8988T (cell line): Measurements from ENCODE around the gene ACTR3C.
"Not testable (repeated sequence)": the region's sequence is repeated elsewhere in the genome, so short reads cannot be mapped to it uniquely, and the experiment has no call there.

Experiments
- DNase-seq: peaks from one replicate; pipeline ENCODE4 v3.0.0; 2011

Gene ACTR3C

DNA sequence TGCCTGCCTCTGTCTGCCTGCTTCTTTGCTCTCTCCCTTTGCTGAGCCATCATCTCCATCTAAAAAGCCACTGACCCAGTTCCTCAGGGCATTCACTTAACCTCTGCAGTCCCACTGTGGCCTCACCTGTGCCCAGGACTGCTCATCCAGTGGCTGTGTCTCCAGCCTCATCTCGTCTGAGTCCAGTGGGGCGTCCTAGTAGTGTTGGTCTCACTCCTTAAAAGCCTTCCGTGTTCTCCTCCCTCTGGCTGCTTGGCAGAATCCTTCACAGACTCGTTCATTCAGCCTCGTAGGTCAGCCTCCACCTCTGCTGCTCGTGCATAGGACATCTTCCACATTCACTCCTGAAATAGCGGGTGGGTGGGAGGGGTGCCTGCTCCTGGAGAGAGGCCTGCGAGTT lies 10.8 kb upstream of the ACTR3C start:
- DNase-seq = no peak

DNA sequence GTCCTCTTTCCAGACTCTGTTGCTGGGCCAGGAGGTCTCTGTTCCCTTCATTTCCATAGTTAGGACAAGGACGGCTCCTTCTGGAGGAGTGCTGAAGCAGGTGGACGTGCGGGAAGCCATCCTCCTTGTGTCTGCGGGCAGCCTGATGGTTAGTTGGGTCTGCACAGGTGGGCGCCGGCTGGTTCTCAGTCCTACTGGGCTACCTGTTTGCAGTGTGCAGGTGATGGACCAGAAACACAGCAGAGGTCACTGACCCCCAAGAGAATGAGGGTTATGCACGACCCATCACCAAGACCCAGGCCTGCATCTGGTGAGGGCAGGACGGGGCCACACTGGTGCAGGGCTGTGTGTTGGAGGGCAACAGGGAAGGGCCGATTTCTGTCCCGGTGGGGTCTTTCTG lies 10.3 kb upstream of the ACTR3C start:
- no peak for DNase-seq

DNA sequence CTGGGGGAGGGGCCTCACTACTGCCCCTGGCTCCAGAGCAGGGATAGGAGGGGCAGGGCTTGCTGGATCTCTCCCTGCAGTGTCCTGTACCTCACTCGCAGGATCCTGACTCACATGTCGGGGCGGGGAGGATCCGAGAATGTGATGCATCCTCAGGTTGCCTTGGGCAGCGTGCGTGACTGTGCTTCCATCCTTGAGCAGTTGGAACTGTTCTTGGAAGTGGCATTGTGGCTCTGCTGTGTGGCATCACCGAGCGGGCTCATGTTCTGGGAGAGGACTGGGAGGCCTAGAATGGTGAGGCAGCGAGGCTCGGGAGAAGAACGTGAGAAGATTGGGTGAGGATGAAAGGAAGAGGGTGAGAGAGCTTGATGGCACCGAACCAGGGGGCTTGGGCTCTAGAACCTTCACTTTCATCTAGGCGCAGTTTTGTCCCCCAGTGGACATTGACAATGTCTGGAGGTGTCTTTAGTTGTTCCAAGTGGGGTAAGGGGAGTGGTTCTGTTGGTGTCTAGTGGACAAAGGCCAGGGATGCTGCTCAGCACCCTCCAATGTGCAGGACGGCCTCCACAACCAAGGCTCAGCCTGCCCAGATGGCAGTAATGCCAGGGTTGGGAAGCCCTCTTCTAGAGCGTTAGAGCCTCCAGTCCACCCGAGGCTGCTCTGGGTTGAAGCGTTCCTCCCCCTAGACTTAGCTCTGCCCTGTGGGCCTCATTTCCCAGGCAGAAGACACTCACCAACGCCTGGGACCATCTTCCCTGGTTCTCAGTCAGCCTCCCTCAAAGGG lies 9.7 kb upstream of the ACTR3C start:
- DNase-seq = no peak

DNA sequence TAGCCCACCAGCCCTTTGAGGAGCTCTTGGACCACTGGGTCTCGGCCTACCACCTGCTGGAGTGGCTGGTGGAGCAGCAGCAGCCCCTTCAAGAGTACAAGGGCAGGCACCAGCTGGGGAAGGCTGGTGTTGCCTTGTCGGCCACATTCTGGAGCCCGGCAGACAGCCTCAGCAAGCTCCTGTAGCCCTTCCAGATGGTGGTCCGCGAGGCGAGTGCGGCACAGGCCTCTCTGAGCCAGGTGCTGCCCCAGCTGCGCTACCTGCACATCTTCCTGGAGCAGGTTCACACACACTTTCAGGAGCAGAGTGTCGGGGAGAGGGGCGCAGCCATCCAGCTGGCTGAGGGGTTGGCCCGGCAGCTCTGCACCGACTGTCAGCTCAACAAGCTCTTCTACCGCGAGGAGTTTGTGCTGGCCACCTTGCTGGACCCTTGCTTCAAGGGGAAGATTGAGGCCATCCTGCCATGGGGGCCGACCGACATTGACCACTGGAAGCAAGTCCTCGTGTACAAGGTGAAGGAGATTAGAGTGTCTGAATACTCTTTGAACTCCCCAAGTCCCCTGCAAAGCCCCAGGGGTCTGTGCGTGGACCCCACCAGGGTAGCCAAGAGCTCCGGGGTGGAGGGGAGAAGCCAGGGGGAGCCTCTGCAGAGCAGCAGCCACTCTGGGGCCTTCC lies 7.0 kb upstream of the ACTR3C start:
- no peak for DNase-seq

DNA sequence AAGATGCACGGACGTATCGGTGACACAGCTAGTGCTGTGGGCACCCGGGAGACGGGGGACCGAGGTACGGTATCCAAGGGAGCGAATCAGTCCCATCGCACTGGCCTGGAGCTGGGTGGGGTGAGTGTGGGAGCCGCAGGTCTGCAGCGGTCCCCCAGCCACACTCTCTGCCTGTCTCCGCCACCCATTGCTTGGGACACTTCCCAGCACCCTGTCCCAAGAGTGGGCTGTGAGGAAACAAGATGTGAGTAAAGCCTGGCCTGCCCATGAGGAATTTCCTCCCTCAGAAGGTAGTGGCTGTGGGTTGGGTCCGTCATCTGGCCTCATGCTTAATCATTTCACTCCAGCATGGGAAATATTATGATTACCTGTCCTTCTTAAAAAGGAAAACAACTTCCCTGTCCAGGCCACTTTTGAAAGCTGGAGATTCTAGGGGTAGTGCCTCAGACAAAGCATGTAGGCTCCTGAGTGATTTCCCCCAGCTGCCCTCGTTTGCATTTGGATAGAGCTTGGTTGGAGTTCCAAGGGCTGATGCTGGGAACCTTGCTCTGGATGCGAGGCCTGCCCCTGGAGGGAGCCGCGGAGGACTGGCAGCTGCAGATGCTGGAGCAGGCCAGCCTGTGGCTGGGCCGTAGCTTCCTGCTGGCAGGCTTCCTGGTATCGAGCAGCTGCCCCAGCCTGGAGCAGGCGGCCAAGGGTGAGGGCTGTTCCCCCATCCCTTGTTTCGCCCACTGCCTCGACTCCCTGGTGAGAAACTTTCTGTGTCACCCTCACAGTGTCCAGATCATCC lies 6.2 kb upstream of the ACTR3C start:
- no peak for DNase-seq

DNA sequence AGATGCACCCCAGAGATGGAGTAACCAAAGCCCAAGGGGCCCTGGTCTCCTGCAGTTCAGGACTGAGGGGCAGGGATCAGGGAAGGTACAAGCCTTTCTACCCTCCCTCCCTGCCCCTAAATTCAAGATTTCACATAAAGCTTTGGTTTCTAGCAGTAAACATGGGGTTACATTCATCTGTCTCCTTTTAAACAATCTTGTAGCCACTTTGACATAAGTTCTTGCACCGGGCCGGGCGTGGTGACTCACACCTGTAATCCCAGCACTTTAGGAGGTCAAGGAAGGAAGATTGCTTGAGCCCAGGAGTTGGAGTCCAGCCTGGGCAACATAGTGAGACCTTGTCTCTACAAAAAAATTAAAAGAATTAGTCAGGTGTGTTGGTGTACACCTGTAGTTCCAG lies 4.0 kb upstream of the ACTR3C start:
- DNase-seq = no peak

DNA sequence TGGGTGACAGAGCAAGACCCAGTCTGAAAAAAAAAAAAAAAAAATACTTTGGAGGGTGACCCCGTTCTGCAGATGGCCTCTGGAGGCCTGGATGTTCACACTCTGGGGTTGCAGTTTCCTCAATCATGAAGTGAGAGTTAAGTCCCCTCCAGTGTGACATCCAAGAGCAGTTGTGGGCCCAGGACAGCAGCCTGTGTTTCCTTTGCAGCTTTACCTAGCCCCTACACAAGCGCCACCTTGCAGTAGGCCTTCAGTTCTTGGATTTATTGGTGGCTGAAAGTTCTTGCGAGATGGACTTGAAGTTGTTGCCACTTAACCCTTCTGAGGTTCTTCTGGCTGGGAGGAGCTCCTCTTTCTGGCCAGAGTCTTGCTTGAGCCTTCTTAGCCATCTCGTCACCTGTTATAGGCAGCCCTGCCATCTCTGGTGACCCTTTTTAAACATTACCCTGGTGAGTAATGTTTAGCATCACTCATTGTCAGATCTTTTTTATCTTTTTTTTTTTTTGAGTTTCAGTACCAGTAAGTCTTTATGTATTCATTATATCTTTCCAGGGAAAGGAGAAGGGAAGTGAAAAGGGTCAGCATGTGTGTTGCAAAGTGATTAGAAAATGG lies 3.4 kb upstream of the ACTR3C start:
- DNase-seq = no peak

DNA sequence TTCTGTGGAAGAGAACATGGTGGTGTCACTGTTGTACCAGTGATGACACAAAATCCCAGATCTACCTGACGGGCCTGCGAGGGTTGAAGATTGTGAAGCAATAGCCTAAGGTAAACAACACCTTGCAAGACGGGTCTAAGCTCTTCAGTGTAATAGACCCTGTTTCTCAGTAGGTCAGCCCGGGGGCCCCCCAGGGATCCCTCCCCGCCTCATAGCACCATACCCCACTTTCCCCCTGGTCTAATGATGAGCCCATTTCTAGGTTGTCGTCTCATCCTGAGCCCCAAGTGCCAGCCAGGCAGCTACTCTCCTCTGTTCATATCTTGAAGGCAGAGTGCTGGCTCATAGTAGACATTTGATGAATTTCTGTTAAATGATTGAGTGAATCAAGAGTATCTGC lies 2.6 kb upstream of the ACTR3C start:
- no peak for DNase-seq

DNA sequence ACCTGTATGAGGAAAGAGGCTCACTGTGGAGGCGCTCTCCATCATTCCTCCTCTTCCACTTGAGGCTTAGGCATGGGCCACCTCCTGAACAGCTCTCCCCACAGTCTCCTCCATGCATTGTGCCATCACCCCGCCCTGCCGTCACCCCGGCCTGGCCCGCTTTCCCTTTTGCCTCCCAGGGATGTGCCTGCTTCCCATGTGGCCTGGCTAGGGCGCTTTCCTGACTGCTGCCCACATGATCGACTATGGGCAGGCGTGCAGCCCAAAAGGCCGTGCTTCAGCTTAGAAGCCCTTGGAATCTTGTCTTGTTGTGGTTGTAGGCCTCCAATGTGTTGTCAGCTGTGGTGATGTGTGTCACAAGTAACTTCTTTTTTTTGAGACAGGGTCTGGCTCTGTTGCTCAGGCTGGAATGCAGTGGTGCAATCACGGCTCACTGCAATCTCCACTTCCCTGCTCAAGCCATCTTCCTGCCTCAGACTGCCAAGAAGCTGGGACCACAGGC lies 1.8 kb upstream of the ACTR3C start:
- DNase-seq = no peak

DNA sequence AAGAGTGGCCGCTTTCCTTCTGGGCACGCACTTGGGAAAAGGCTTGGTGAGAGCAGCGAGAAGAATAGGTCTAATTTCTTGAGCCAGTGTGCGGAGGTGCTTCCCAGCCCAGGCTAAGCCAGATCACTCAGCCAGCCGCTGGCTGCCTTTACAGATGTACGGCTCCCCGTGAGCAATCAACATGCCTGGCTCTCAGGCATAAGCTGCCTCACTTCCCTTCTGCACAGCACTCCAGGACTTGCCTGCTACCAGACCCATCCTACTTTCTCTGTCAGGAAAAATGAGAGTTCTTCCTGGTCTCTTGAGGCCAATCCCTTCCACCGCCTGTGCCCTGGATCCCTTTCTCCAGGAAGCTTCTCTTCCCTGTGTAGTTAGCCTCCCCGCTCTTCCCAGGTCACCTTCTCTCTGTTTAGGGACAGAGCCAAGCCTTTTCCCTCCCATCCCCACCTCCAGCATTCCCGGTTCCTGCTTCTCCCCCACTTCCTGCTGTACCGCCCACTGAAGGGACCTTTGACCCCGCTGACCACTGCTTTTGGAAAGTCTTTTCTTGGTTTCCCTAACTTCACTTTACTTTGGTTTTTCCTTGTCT lies 1.1 kb upstream of the ACTR3C start:
- no peak for DNase-seq

DNA sequence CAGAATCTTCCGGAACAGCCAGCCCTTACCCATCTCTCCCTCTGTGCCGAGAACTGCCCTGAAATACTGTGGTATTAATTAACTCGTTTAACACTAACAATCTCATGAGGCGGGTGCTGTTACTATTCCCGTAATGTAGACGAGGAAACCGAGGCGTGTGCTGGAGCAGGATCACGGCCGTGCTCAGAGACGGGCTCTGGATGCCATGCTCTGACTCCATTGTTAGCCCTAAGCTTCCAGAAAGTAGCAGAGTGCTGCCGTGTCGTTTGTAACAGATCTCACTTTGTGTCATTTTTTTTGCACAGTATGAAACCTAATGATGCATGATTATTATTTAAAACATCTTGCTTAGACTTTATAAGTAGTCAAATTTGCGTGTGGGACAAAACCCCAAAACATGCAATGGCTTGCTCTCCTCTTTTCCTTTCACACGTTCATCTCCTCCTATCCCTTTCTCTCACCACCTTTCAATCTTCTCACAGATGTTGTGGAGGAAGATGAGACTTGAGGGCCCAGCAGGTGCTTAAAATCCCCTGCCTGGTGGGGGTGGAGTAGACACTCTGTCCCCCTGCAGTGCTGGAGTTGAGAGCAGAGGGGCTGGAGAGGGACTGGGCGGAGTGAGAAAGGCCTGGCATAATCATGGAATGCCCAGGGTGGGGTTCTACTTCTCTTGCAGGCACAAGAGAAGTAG lies 482 bp upstream of the ACTR3C start:
- DNase-seq = no peak

DNA sequence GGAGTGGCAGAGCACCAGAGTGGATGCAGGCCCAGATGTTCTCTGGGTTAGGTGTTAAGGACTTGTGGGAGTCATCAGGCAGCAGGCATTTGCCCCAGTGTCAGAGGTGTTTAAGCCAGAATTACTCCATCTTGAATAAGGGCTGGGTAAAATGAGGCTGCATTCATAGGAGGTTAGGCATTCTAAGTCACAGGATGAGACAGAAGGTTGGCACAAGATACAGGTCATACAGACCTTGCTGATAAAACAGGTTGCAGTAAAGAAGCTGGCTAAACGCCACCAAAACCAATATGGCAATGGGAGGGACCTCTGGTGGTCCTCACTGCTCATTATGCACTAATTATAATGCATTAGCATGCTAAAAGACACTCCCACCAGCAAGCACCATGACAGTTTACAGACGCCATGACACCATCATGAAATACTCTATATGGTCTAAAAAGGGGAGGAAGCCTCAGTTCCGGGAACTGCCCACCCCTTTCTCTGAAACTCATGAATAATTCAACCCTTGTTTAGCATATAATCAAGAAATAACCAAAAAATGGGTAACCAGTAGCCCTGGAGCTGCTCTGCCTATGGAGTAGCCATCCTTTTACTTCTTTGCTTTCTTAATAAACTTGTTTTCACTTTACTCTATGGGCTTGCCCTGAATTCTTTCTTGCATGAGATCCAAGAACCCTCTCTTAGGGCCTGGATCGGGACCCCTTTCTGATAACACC lies 1.1 kb downstream of the ACTR3C start:
- DNase-seq = no peak

DNA sequence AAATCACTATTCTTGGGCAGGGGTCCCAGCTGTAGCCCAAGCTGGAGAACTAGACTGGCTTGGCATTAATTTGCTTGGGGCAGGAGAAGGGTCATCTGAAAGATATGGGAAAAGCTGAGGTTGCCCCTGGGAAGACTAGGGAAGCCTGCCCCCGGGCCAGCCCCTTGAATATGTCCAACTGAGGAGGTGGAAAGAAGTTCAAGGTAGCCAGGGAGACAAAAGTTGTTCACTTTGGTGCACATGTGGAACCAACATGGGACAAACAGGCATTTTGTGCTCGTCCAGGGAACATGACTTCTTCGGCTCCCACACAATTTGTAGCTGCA lies 1.6 kb downstream of the ACTR3C start:
- no peak for DNase-seq

DNA sequence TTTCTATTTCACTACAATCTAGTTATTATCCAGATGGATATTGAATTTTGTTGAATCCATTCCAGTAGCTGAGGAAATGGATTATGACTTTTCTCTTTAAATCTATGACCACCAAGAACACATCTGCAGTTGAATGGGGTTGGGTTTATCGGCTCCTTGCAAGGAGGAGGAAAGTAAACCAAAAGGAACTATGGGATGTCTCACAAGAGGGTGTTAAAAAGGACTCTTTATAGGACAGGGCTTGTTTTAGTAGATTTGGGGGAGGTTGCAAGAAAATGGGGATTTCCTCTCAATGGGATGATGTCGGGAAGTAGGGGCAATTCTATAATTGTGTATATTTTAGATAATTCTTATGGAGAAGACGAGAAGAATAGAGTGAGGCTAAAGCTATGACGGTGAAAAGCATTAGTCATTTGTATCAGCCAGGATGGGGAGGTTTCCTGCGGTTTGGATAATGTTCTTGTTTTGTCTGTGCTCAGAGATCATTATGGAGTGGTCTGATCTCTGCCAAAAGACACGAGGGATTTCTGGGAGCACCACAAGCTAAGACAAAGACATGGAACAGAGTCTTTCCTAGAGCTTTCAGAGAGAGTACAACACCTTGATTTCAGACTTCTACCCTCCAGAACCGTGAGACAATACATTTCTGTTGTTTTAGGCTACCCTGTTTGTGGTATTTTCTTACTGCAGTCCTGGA lies 5.4 kb downstream of the ACTR3C start:
- DNase-seq = no peak

DNA sequence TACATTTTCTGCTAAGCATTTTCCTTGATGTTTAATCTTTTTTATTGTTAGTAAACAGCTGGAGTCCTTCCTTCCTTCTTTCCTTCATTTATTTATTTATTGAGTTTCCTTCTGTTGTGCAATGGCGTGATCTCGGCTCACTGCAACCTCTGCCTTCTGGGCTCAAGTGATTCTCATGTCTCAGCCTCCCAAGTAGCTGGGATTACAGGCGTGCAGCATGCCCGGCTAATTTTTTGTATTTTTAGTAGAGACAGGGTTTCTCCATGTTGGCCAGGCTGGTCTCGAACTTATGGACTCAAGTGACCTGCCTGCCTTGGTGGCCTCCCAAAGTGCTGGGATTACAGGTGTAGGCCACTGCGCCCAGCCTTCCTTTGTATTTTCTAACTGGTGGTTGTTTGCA lies 6.4 kb downstream of the ACTR3C start:
- DNase-seq = not testable (repeated sequence)

DNA sequence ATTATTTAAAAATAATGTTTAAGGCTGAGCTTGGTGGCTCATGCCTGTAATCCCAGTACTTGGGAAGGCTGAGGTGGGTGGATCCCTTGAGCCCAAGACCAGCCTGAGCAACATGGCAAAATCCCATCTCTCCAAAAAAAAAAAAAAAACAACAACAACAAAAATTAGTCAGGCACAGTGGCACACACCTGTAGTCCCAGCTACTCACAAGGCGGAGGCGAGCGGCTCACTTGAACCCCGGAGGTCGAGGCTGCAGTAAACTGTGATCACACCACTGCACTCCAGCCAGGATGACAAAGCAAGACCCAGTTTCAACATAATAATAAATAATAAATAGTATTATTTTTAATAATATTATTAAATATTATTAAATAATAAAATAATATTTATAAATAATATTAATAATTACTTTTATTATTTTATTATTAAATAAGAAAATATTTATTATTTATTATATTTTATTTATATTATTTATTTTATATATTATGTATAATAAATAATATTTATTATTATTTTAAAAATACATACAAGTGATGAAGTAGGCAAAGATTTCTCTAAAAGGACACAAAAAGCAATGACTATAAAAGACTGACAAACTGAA lies 8.6 kb downstream of the ACTR3C start:
- no peak for DNase-seq

DNA sequence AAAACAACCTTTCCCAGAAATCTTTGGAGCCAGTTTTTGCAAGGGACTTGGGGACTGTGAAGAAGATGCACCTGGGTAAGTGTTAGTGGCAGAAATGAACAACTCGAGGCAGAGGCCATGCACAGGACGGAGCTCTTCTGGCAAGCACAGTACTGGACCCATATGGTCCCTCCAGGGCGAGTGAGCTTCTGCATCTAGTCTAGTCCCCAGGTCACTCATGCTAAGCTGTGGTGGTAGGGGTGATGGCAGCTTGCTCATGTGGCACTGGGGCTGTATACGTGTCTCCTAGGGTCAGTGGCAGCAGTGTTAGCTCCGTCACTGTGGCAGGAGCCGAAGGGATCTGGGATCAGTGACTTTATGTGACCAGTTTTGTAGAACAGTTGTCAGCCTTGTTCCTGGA lies 9.5 kb downstream of the ACTR3C start:
- no peak for DNase-seq

DNA sequence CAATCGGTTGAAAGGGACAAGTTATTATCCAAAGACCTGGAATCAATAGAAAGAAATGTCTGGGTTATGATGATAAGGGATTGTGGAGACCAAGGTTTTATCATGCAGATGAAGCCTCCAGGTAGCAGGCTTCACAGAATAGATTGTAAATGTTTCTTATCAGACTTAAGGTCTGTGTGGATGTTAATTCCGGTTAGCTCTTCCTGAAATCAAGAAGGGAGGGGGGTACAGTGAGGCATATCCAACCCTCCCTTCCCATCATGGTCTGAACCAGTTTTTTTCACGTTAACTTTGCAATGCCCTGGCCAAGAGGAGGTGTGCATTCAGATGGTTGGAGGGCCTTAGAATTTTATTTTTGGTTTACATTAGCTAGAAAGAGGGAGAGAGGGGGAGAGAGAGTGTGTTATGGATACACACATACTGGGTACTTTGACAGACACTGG lies 10.0 kb downstream of the ACTR3C start:
- DNase-seq = no peak

DNA sequence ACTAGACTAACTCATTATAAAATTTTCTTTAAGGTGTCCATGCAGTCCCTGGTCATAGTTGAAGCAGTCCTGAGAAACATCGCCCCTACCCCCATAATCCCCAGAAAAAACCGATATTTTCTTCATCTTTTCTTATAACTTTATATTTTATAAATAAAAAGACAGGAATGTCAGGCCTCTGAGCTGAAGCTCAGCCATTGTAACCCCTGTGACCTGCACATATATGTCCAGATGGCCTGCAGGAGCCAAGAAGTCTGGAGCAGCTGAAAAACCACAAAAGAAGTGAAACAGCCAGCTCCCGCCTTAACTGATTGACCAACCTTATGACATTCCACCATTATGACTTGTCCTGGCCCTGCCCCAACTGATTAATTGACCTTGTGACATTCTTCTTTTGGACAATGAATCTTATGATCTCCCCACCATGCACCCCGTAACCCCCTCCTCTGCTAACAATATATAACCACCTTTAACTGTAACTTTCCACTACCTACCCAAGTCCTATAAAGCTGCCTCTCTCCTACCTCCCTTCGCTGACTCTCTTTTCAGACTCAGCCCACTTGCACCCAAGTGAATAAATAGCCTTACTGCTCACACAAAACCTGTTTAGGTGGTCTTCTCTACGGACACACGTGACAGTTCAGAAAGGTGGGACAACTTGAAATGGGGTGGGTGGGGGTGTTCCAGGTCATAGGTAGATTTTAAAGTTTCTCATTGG lies 10.5 kb downstream of the ACTR3C start:
- not testable (repeated sequence) for DNase-seq

DNA sequence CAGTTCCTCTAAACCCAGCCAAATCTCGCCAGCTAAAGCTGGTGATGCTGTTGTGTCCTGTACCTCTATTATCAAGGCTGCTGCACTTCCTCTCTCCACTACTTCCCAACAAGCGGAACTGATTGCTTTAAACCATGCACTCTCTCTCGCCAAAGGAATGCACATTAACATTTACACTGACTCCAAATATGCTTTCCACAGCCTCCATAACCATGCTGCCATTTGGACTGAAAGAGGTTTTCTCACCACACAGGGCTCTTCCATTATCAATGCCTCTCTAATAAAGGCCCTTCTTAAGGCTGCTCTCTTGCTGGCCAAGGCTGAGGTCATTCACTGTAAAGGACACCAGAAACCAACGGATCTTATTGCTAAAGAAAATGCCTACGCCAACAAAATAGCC lies 11.6 kb downstream of the ACTR3C start:
- no peak for DNase-seq
